Bronchial epithelial cell (primary cell): Measurements from ENCODE around the gene RPL19. TPM values are rescaled to one million over a fixed set of nuclear protein-coding genes. Genes with fewer than 3 reads are reported as not detected.

Experiments
- DNase-seq: peaks from one replicate; pipeline ENCODE4 v3.0.0-alpha.2; 2010; ENCODE audit warnings: low read depth
- FAIRE-seq: peaks from 2 replicates; lab custom pipeline; 2011; peaks lifted over from hg19 to GRCh38; lab: Jason Lieb, UNC
- H3K27me3 ChIP-seq: 2 replicates; pipeline ENCODE4 v1.5.1; 2011; ENCODE audit warnings: low read length; ENCODE audit not compliant: control insufficient read depth, insufficient read depth
- H3K36me3 ChIP-seq: 2 replicates; pipeline ENCODE4 v1.5.1; 2011; ENCODE audit warnings: low read length; ENCODE audit not compliant: control insufficient read depth, insufficient read depth
- H3K4me3 ChIP-seq: 2 replicates; pipeline ENCODE4 v1.5.1; 2011; ENCODE audit warnings: mild to moderate bottlenecking, low read depth, low read length, control low read depth
- CTCF ChIP-seq: IDR thresholded peaks from 2 replicates; pipeline ENCODE4 v1.5.1; 2011; ENCODE audit warnings: mild to moderate bottlenecking, moderate library complexity, low read length, control low read depth, inconsistent platforms; ENCODE audit not compliant: insufficient read depth, severe bottlenecking
- total RNA-seq: library from RNA; depleted of rRNA; stranded (reverse); fragments of >200 nt; gene quantifications from 2 replicates; pipeline ENCODE4 v1.2.1, GENCODE V29; 2014

Gene RPL19
- 2,288 and 3,067 TPM in 2 replicates for total RNA-seq

DNA sequence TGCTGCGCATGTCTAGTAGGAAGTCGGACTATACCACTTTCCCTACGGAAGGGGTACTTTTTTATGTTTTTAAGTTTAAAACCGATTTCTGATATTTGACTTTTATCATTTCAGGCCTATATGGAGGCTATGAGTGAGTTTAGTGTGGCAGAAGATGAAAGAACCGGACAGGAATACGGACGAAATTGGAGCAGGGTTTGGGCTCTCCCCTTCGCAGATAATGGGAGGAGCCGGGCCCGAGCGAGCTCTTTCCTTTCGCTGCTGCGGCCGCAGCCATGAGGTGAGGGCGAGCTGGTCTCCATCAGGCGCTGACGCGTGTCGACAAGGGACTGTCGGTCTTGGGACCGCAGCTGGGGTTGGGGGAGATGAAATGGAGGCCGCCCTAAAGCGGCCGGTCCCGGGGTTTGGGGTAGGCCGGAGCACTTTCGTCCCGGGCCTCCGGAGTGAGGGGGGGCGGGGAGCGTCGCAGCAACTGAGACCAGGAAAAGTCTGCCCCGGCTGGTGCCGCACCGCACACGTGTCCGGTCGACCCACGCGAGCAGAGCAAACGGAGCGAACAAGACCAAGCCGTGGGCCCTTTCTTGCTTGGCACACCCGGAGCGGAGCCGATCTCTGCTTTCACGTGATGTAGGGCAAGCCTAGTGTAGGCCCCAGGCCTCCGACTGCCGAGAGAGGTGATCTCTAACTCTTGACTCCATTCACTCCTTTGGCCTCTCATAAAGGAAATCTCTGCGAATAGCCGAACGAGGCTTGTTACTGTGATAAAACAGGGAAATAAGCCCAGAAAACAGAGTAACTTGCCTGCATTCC lies at the start of gene RPL19:
Gene RPL19 (plus strand): TSS at position 214 of the 810 bp plus-strand sequence. CDS start 62 bp downstream, at position 276.
- TF ChIP-seq CTCF = no peak
- DNase-seq = no peak
- Histone ChIP-seq H3K4me3 (peak within 1 kb of the TSS; percentile 95), H3K36me3 (peaks cover 27% of the 10 kb centered on the region), H3K27me3 (no peaks in the 10 kb centered on the region)
- no peak for FAIRE-seq

DNA sequence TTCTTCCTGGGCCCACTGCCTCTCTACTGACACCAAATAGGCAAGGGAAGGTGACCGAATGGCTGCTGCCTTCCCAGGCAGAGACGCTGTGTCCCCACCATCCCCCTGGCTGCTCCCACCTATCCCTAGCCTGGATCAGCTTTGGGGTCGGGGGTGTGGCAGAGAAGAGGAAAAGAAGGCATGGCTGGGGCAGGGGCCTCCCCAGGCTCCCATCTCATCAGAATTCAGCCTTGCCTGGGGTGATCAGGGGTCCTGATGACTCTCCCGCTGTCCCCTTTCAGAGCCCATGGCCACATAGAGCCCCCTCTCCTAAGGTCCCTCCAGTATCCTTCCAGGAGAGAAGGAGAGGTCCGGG lies 49.3 kb upstream of the RPL19 start:
- Histone ChIP-seq H3K4me3 (no peak overlapping the region), H3K36me3 (no peaks in the 10 kb centered on the region), H3K27me3 (peaks cover 13% of the 10 kb centered on the region)
- TF ChIP-seq CTCF = no peak
- FAIRE-seq (no peak), DNase-seq (no peak)

GRCh38 chr17:39151150-39151942 lies 48.7 kb upstream of the RPL19 start, which contains the start of gene PLXDC1:
PLXDC1 (minus strand) TSS chr17:39151637; CDS start chr17:39151437, 200 bp downstream.
- H3K27me3 ChIP-seq = peaks cover 13% of the 10 kb centered on the region
- no peaks in the 10 kb centered on the region for H3K36me3 ChIP-seq
- FAIRE-seq (no peak), DNase-seq (no peak)
- no peak for TF ChIP-seq CTCF
- H3K4me3 ChIP-seq = peak within 1 kb of the TSS; percentile 74

DNA sequence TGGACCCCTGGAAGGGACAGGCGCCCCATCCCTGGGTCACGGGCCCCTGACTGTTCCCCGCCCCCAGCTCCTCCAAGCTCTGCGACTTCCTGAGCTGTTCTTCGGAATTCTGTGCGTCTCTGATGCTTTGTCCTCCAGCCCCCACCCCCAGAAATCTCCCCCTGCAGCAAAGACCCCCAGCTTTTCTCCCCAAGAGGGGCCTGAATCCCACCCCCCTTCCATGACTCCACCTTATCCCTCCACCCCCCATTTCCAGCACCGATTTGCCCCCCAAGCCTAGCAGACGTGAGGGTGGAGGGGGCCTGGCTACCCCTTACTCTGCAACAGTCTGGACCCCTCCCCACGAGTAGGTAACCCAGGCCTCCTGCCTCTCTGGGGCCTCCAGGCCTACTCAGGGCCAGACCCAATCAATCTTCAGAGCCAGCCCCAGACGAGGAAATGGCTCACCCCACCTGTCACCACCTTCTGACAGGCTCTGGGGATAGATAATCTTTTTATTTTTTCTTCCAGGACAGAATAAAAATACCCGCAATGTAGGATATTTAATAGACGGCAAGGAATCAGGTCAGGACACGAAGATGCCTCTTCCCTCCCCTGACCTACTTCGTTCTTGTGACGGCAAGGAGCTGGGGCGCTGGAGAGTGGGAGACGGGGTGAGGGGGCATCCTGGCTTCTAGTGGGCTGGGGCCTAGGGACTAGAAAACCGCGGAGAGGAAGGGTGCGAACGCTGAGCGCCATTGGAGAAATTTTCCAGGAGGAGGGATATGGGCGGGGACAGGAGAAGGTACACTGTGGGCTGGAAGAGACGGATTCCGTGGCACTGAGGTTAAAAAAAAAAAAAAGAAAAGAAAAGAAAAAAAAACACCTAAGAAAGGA lies 47.9 kb upstream of the RPL19 start:
- TF ChIP-seq CTCF = no peak
- Histone ChIP-seq H3K27me3 (peaks cover 13% of the 10 kb centered on the region), H3K36me3 (no peaks in the 10 kb centered on the region), H3K4me3 (peak overlapping the region; percentile 74)
- DNase-seq (no peak), FAIRE-seq (no peak)

DNA sequence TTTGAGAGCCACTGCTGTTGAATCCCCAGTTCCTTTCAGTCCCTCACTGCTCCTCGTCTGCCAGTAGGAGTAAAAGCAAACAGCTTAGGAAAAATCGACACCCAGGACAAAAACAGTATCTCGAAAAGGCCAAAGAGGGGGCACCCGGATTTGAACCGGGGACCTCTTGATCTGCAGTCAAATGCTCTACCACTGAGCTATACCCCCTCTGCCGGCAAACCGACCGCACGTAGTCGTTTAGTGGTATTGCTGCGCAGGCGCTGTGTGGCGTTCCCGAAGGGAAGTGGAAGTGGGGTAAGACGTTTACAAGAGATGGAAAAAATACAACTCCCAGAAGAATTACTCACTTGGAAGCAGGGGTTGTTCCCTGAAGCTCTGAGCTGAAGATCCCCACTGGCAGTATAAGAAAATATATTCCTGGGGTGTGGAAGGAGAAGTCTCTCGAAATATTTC lies 46.5 kb upstream of the RPL19 start:
- Histone ChIP-seq H3K27me3 (peaks cover 11% of the 10 kb centered on the region), H3K4me3 (peak overlapping the region; percentile 74), H3K36me3 (no peaks in the 10 kb centered on the region)
- no peak for FAIRE-seq
- peak; percentile 15 for TF ChIP-seq CTCF
- peak; percentile 75 for DNase-seq
